T-cell (primary cell): Measurements from ENCODE around the gene ENPEP. TPM values are rescaled to one million over a fixed set of nuclear protein-coding genes. Genes with fewer than 3 reads are reported as not detected.

Experiments used
- ATAC-seq, 4 experiments: fragments of 200-7000 bp in 3 of 4; fragments of 150-1000 bp in 1 of 4; cut with Tn5 transposase; replicated peaks in 1 of 4; 1 replicate in 3 of 4; 2 replicates in 1 of 4; pipeline ENCODE4 v1.10.0; 2021; ENCODE audit warnings: moderate library complexity in 3 of 4, mild to moderate bottlenecking in 2 of 4, moderate number of reproducible peaks in 1 of 4
- CTCF ChIA-PET, 2 donors: fragments of 300-600 bp; sonication (Branson Sonifier 250); formaldehyde crosslinking; loops; one replicate each; lab custom pipeline; 2022; ENCODE audit warnings: antibody characterized with exemption in 2 of 2; lab: Charles Lee
- POLR2A ChIA-PET, 2 donors: fragments of 300-600 bp; sonication (Branson Sonifier 250); formaldehyde crosslinking; loops; one replicate each; lab custom pipeline; 2022; ENCODE audit warnings: antibody characterized with exemption in 2 of 2; lab: Charles Lee
- DNase-seq, 35 experiments: peaks; one replicate each; pipeline versions ENCODE4 v3.0.0 to v3.0.0-alpha.2; 2013 to 2023
- H3K27ac ChIP-seq: one replicate; pipeline ENCODE4 v1.5.1; 2013; ENCODE audit warnings: low read length
- H3K27me3 ChIP-seq, 2 experiments: replicated peaks in 1 of 2; 1 replicate in 1 of 2; 2 replicates in 1 of 2; pipeline versions ENCODE4 v1.6.1 to v1.7.0; 2013; ENCODE audit warnings: low read length in 1 of 2, mixed read lengths in 1 of 2; ENCODE audit not compliant: control insufficient read depth in 2 of 2, insufficient read depth in 2 of 2; ENCODE audit errors: extremely low read depth in 1 of 2
- H3K36me3 ChIP-seq, 2 donors: 1 replicate in 1 of 2; 2 replicates in 1 of 2; pipeline versions ENCODE4 v1.6.1 to v1.7.0; 2013; ENCODE audit warnings: low read length in 1 of 2; ENCODE audit not compliant: control insufficient read depth in 2 of 2, insufficient read depth in 1 of 2; ENCODE audit errors: extremely low read depth in 1 of 2
- H3K4me1 ChIP-seq, 2 experiments: 1 replicate in 1 of 2; 2 replicates in 1 of 2; pipeline versions ENCODE4 v1.6.1 to v1.7.0; 2013; ENCODE audit warnings: low read length in 2 of 2, mixed read lengths in 1 of 2; ENCODE audit not compliant: insufficient read depth in 2 of 2, control insufficient read depth in 1 of 2; ENCODE audit errors: extremely low read depth in 1 of 2
- H3K4me3 ChIP-seq, 2 donors: 1 replicate in 1 of 2; 2 replicates in 1 of 2; pipeline versions ENCODE4 v1.5.1 to v1.7.0; 2013; ENCODE audit warnings: mild to moderate bottlenecking in 2 of 2, low read length in 1 of 2, moderate library complexity in 1 of 2; ENCODE audit not compliant: control insufficient read depth in 1 of 2; ENCODE audit errors: extremely low read depth in 1 of 2
- H3K9me3 ChIP-seq: 2 replicates; pipeline ENCODE4 v1.7.0; 2013
- H3K27ac Mint-ChIP-seq, 2 donors: one replicate each; pipeline ENCODE4 v1.8.0; 2020 to 2021; ENCODE audit warnings: mild to moderate bottlenecking in 2 of 2, mixed read lengths in 2 of 2
- H3K27me3 Mint-ChIP-seq, 2 donors: one replicate each; pipeline ENCODE4 v1.8.0; 2021 to 2022; ENCODE audit warnings: mixed read lengths in 2 of 2
- H3K36me3 Mint-ChIP-seq: one replicate; pipeline ENCODE4 v1.8.0; 2021; ENCODE audit warnings: mixed read lengths
- H3K4me1 Mint-ChIP-seq, 3 donors: one replicate each; pipeline ENCODE4 v1.8.0; 2020 to 2022; ENCODE audit warnings: mixed read lengths in 3 of 3, mild to moderate bottlenecking in 1 of 3
- H3K4me3 Mint-ChIP-seq, 3 donors: one replicate each; pipeline ENCODE4 v1.8.0; 2020 to 2022; ENCODE audit warnings: mild to moderate bottlenecking in 3 of 3, mixed read lengths in 3 of 3, moderate library complexity in 3 of 3
- H3K9me3 Mint-ChIP-seq, 3 donors: one replicate each; pipeline ENCODE4 v1.8.0; 2020 to 2022; ENCODE audit warnings: mixed read lengths in 3 of 3
- WGBS: methylation state at CpG from one replicate; pipeline ENCODE4 v1.1.5; 2013; ENCODE audit warnings: missing lambda C conversion rate; ENCODE audit not compliant: insufficient coverage; 5-methylcytosine and 5-hydroxymethylcytosine counted together
- total RNA-seq, 35 experiments: library from RNA in 6 of 35; stranded (reverse) in 6 of 35; fragments of 120-200 nt in 1 of 35; gene quantifications; one replicate each; pipeline versions ENCODE4 v1.2.1 to v1.2.4 and lab custom pipeline; 2013 to 2026

ENPEP gene
- total RNA-seq, 5 donors from 2014 or later (not counting 1 experiment from before 2014, with no cell fraction given): not detected

GRCh38 chr4:110611968-110612447 is 136.1 kb downstream of the ENPEP start:
- H3K36me3 Mint-ChIP-seq: no peaks in the 10 kb centered on the region
- no peak for ATAC-seq
- ChIA-PET CTCF (no interaction called here), POLR2A (no interaction called here)
- H3K36me3 ChIP-seq: no peaks in the 10 kb centered on the region
- no peak for DNase-seq
- H3K27ac ChIP-seq: no peak overlapping the region
- H3K27ac Mint-ChIP-seq: no peak overlapping the region
- H3K9me3 Mint-ChIP-seq: no peaks in the 10 kb centered on the region
- peaks cover 0 to 12% of the 10 kb centered on the region in 2 experiments for H3K4me1 ChIP-seq
- H3K27me3 ChIP-seq: peaks cover 27 to 61% of the 10 kb centered on the region in 2 experiments
- H3K4me3 Mint-ChIP-seq: no peak overlapping the region
- H3K9me3 ChIP-seq: no peaks in the 10 kb centered on the region
- 14% methylated on average over 26 of the region's 30 CpGs for WGBS
- peak overlapping the region in 1 of 2 donors; percentile 10 for H3K4me3 ChIP-seq
- H3K27me3 Mint-ChIP-seq: peaks cover 62 to 78% of the 10 kb centered on the region in 2 donors
- peaks cover 6 to 13% (median 10%) of the 10 kb centered on the region in 3 donors for H3K4me1 Mint-ChIP-seq

DNA sequence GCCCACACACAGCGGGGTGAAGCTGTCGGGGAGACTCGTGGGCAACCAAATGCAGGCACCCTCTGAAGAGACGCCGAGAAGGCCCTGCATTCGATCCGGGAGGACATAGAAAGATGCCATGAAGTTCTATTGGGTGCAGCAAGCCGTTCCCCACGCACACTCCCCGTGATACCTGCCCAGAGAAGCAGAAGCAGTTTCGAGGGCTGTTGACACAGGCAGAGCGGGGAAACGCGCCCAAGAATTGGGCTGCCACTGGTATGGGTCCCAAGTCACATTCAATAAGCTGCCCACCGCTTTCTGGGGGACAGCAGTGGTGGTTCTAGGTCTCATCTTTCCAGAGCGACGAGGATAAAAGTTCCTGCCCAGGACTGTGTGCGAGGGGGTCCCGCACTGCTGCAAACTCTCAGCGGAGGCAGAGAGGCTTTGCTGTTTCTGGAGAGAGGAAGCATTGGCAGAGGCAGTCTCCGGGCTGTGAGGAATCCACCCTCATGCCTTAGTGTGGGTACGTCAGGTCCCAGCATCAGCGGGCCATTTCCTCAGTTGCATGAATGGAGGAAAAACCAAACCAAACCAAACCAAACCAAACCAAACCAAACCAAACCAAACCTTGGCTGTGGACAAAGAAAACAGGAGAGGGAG is 136.8 kb downstream of the ENPEP start:
- H3K36me3 Mint-ChIP-seq: no peaks in the 10 kb centered on the region
- H3K9me3 Mint-ChIP-seq: no peaks in the 10 kb centered on the region
- no peak for DNase-seq
- no peaks in the 10 kb centered on the region for H3K36me3 ChIP-seq
- H3K4me3 Mint-ChIP-seq: no peak overlapping the region
- peaks cover 0 to 12% of the 10 kb centered on the region in 2 experiments for H3K4me1 ChIP-seq
- ATAC-seq: no peak
- 17% methylated on average over 19 of the region's 23 CpGs for WGBS
- H3K27ac ChIP-seq: no peak overlapping the region
- H3K27me3 Mint-ChIP-seq: peaks cover 68 to 82% of the 10 kb centered on the region in 2 donors
- H3K4me3 ChIP-seq: no peak overlapping the region
- H3K4me1 Mint-ChIP-seq: peaks cover 6 to 13% (median 10%) of the 10 kb centered on the region in 3 donors
- no peak overlapping the region for H3K27ac Mint-ChIP-seq
- ChIA-PET POLR2A (no interaction called here), CTCF (no interaction called here)
- H3K27me3 ChIP-seq: peaks cover 30 to 61% of the 10 kb centered on the region in 2 experiments
- no peaks in the 10 kb centered on the region for H3K9me3 ChIP-seq

DNA sequence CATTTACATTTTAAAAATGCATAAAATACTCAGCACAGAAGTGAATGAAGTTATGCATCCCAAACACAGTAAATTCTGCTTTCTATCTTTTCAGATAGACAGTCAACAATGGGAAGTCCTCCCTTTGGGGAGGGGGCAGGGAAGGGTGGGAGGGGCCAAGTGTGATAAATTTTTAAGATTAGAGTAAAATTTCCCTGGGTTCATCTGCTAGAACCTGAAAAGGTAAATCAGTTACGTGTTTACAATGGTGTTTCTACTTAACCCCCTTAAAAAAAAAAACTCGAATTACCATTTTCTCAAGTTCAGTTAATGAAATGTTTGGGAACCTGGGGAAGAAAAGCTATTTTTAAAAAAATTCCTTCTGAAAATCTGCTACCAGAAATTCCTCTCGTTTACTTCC is 137.8 kb downstream of the ENPEP start:
- Mint-ChIP-seq H3K36me3 (no peaks in the 10 kb centered on the region), H3K27me3 (peaks cover 68 to 84% of the 10 kb centered on the region in 2 donors), H3K4me3 (no peak overlapping the region), H3K27ac (no peak overlapping the region), H3K9me3 (peaks cover 0 to 5% (median 0%) of the 10 kb centered on the region in 3 donors), H3K4me1 (peaks cover 16 to 22% (median 17%) of the 10 kb centered on the region in 3 donors)
- no peak for DNase-seq
- POLR2A ChIA-PET: no interaction called here
- Histone ChIP-seq H3K27ac (no peak overlapping the region), H3K9me3 (no peaks in the 10 kb centered on the region), H3K4me1 (peaks cover 0 to 21% of the 10 kb centered on the region in 2 experiments), H3K4me3 (no peak overlapping the region), H3K36me3 (no peaks in the 10 kb centered on the region), H3K27me3 (peaks cover 26 to 71% of the 10 kb centered on the region in 2 experiments)
- no peak for ATAC-seq
- WGBS: no CpG with 5 or more reads among the region's 3 CpGs
- CTCF ChIA-PET: no interaction called here

GRCh38 chr4:110614173-110614963 is 138.4 kb downstream of the ENPEP start:
- ChIA-PET POLR2A (no interaction called here), CTCF (no interaction called here)
- no peak for DNase-seq
- Histone ChIP-seq H3K27ac (no peak overlapping the region), H3K4me3 (no peak overlapping the region), H3K27me3 (peaks cover 22 to 74% of the 10 kb centered on the region in 2 experiments), H3K36me3 (no peaks in the 10 kb centered on the region), H3K9me3 (no peaks in the 10 kb centered on the region), H3K4me1 (peaks cover 0 to 21% of the 10 kb centered on the region in 2 experiments)
- Mint-ChIP-seq H3K9me3 (peaks cover 0 to 5% (median 0%) of the 10 kb centered on the region in 3 donors), H3K4me1 (peaks cover 17 to 26% (median 22%) of the 10 kb centered on the region in 3 donors), H3K36me3 (no peaks in the 10 kb centered on the region), H3K27me3 (peaks cover 68 to 84% of the 10 kb centered on the region in 2 donors), H3K4me3 (no peak overlapping the region), H3K27ac (no peak overlapping the region)
- 20% methylated on average over 11 of the region's 27 CpGs for WGBS
- no peak for ATAC-seq

Other genes with a start within 250 kb of the ENPEP start
- not detected for gene PITX2, start 146.9 kb downstream of the ENPEP start, total RNA-seq